ENCODE results near the gene ABCB1. TPM values are rescaled to one million over a fixed set of nuclear protein-coding genes. Genes with fewer than 3 reads are reported as not detected.

Gene ABCB1
- total and polyA plus RNA-seq, 2 experiments from 2014 or later: 0.53 to 0.80 TPM

GRCh38 chr7:87596696-87597095 lies 4.0 kb downstream of the ABCB1 start:
- H3K36me3 ChIP-seq (ENCODE audit: insufficient read depth): no peaks in the 10 kb centered on the region
- Mint-ChIP-seq H3K9me3 (no peaks in the 10 kb centered on the region), H3K27me3 (ENCODE audit: insufficient read depth, low read depth, poor library complexity) (peaks cover 22% of the 10 kb centered on the region), H3K27ac (no peak overlapping the region), H3K36me3 (ENCODE audit: low read depth) (no peaks in the 10 kb centered on the region), H3K4me1 (peaks cover 8% of the 10 kb centered on the region), H3K4me3 (no peak overlapping the region)
- no peaks in the 10 kb centered on the region for H3K9me2 ChIP-seq (ENCODE audit: insufficient read depth)
- ATAC-seq (no peak), DNase-seq (ENCODE audit: low spot score) (no peak)
- peaks cover 37% of the 10 kb centered on the region for H3K27me3 ChIP-seq (ENCODE audit: insufficient read depth)
- no peaks in the 10 kb centered on the region for H3K79me2 ChIP-seq (replicated peaks; ENCODE audit: insufficient read depth)
- no peak overlapping the region for H3K4me2 ChIP-seq
- H3K27ac ChIP-seq (ENCODE audit: low read depth): no peak overlapping the region
- no peak overlapping the region for H3K4me3 ChIP-seq
- TF ChIP-seq CREB1 (CRISPR knock-in tag; IDR thresholded peaks at IDR 0.05; ENCODE audit: low read depth) (no peak), POLR2AphosphoS5 (IDR thresholded peaks at IDR 0.05; ENCODE audit: low read depth) (no peak), CTCF (conservative IDR thresholded peaks at IDR 0.05; ENCODE audit: low read depth in 2 of 2) (no peak), ETS1 (IDR thresholded peaks at IDR 0.05) (no peak), STAT1 (IDR thresholded peaks at IDR 0.05; ENCODE audit: unreplicated experiment) (no peak), EZH2phosphoT487 (IDR thresholded peaks at IDR 0.05; ENCODE audit: unreplicated experiment) (no peak), EZH2 (IDR thresholded peaks at IDR 0.05; ENCODE audit: low read depth, unreplicated experiment) (no peak), JUNB (IDR thresholded peaks at IDR 0.05; ENCODE audit: unreplicated experiment) (no peak), ZNF331 (CRISPR knock-in tag; IDR thresholded peaks at IDR 0.05; ENCODE audit: low read depth) (no peak), REST (IDR thresholded peaks at IDR 0.05; ENCODE audit: unreplicated experiment) (no peak), NANOG (IDR thresholded peaks at IDR 0.05; ENCODE audit: borderline replicate concordance) (no peak), ZNF114 (CRISPR knock-in tag; IDR thresholded peaks at IDR 0.05) (no peak)
- TF ChIP-seq, protein P1, sequence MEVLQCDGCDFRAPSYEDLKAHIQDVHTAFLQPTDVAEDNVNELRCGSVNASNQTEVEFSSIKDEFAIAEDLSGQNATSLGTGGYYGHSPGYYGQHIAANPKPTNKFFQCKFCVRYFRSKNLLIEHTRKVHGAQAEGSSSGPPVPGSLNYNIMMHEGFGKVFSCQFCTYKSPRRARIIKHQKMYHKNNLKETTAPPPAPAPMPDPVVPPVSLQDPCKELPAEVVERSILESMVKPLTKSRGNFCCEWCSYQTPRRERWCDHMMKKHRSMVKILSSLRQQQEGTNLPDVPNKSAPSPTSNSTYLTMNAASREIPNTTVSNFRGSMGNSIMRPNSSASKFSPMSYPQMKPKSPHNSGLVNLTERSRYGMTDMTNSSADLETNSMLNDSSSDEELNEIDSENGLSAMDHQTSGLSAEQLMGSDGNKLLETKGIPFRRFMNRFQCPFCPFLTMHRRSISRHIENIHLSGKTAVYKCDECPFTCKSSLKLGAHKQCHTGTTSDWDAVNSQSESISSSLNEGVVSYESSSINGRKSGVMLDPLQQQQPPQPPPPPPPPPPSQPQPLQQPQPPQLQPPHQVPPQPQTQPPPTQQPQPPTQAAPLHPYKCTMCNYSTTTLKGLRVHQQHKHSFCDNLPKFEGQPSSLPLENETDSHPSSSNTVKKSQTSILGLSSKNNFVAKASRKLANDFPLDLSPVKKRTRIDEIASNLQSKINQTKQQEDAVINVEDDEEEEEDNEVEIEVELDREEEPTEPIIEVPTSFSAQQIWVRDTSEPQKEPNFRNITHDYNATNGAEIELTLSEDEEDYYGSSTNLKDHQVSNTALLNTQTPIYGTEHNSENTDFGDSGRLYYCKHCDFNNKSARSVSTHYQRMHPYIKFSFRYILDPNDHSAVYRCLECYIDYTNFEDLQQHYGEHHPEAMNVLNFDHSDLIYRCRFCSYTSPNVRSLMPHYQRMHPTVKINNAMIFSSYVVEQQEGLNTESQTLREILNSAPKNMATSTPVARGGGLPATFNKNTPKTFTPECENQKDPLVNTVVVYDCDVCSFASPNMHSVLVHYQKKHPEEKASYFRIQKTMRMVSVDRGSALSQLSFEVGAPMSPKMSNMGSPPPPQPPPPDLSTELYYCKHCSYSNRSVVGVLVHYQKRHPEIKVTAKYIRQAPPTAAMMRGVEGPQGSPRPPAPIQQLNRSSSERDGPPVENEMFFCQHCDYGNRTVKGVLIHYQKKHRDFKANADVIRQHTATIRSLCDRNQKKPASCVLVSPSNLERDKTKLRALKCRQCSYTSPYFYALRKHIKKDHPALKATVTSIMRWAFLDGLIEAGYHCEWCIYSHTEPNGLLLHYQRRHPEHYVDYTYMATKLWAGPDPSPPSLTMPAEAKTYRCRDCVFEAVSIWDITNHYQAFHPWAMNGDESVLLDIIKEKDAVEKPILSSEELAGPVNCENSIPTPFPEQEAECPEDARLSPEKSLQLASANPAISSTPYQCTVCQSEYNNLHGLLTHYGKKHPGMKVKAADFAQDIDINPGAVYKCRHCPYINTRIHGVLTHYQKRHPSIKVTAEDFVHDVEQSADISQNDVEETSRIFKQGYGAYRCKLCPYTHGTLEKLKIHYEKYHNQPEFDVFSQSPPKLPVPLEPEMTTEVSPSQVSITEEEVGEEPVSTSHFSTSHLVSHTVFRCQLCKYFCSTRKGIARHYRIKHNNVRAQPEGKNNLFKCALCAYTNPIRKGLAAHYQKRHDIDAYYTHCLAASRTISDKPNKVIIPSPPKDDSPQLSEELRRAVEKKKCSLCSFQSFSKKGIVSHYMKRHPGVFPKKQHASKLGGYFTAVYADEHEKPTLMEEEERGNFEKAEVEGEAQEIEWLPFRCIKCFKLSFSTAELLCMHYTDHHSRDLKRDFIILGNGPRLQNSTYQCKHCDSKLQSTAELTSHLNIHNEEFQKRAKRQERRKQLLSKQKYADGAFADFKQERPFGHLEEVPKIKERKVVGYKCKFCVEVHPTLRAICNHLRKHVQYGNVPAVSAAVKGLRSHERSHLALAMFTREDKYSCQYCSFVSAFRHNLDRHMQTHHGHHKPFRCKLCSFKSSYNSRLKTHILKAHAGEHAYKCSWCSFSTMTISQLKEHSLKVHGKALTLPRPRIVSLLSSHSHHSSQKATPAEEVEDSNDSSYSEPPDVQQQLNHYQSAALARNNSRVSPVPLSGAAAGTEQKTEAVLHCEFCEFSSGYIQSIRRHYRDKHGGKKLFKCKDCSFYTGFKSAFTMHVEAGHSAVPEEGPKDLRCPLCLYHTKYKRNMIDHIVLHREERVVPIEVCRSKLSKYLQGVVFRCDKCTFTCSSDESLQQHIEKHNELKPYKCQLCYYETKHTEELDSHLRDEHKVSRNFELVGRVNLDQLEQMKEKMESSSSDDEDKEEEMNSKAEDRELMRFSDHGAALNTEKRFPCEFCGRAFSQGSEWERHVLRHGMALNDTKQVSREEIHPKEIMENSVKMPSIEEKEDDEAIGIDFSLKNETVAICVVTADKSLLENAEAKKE (CRISPR knock-in tag; IDR thresholded peaks at IDR 0.05): no peak
- no peaks in the 10 kb centered on the region for H3K4me1 ChIP-seq (ENCODE audit: insufficient read depth)
- 0 out of 2 replicates have a peak, but pooled peaks cover 4% of the 10 kb centered on the region for H4K20me1 ChIP-seq (replicated peaks; ENCODE audit: insufficient read depth)
- H3F3A ChIP-seq (replicated peaks; ENCODE audit: low read depth): no peaks in the 10 kb centered on the region
- no peak overlapping the region for H2AFZ ChIP-seq

Measured in GM23338 (cell line).